IMR-90 (cell line): ENCODE measurements around the gene BCL2L11. TPM values are rescaled to one million over a fixed set of nuclear protein-coding genes. Genes with fewer than 3 reads are reported as not detected.

Experiments
- ATAC-seq: fragments of 200-7000 bp; cut with Tn5 transposase; 2 replicates; pipeline ENCODE4 v1.9.1; 2020; ENCODE audit warnings: low read depth, mild to moderate bottlenecking, moderate library complexity
- BruUV-seq: library from RNA; stranded (reverse); fragments of 400-500 nt; replicated peaks from 2 replicates; lab custom pipeline; 2021; lab: Mats Ljungman, UMichigan
- CTCF ChIA-PET: fragments of 300-600 bp; formaldehyde crosslinking; extraction: SDS; loops from one replicate; lab custom pipeline; 2021; ENCODE audit warnings: antibody characterized with exemption; lab: Yijun Ruan, JAX
- POLR2A ChIA-PET: fragments of 300-600 bp; sonication (Branson Sonifier 250); formaldehyde crosslinking; loops from one replicate; lab custom pipeline; 2022; ENCODE audit warnings: antibody characterized with exemption; ENCODE audit not compliant: unreplicated experiment; lab: Charles Lee
- DNase-seq: peaks from one replicate; pipeline ENCODE4 v3.0.0; 2013
- H2AFZ ChIP-seq: replicated peaks from 2 replicates; pipeline ENCODE3; 2013; ENCODE audit warnings: low read length, mild to moderate bottlenecking; ENCODE audit not compliant: poor library complexity
- H2AK5ac ChIP-seq: 2 replicates; pipeline ENCODE4 v1.6.1; 2013; ENCODE audit warnings: low read depth, low read length, inconsistent platforms
- H2AK9ac ChIP-seq: replicated peaks from 2 replicates; pipeline ENCODE3; 2013; ENCODE audit warnings: mild to moderate bottlenecking, low read depth, low read length, moderate library complexity; ENCODE audit not compliant: poor library complexity
- H2BK120ac ChIP-seq: 2 replicates; pipeline ENCODE4 v1.6.1; 2013; ENCODE audit warnings: low read depth, low read length, inconsistent platforms
- H2BK15ac ChIP-seq: 3 replicates; pipeline ENCODE4 v1.6.1; 2013; ENCODE audit warnings: low read depth, low read length, inconsistent platforms
- H2BK20ac ChIP-seq: 2 replicates; pipeline ENCODE4 v1.6.1; 2013; ENCODE audit warnings: low read depth, mild to moderate bottlenecking, inconsistent platforms, low read length, moderate library complexity
- H2BK5ac ChIP-seq: 2 replicates; pipeline ENCODE4 v1.6.1; 2013; ENCODE audit warnings: mild to moderate bottlenecking, low read depth, low read length, inconsistent platforms; ENCODE audit not compliant: poor library complexity, severe bottlenecking
- H3K14ac ChIP-seq: replicated peaks from 2 replicates; pipeline ENCODE4 v1.6.1; 2013; ENCODE audit warnings: low read depth, low read length, inconsistent platforms
- H3K18ac ChIP-seq: 2 replicates; pipeline ENCODE4 v1.6.1; 2013; ENCODE audit warnings: low read depth, low read length, control low read depth
- H3K23ac ChIP-seq: 2 replicates; pipeline ENCODE4 v1.6.1; 2013; ENCODE audit warnings: low read depth, low read length, inconsistent platforms
- H3K27ac ChIP-seq: 2 replicates; pipeline ENCODE4 v1.5.1; 2013; ENCODE audit warnings: mild to moderate bottlenecking, control low read depth, low read length; ENCODE audit not compliant: insufficient read depth
- H3K27me3 ChIP-seq: 2 replicates; pipeline ENCODE4 v1.6.1; 2013; ENCODE audit warnings: low read length; ENCODE audit not compliant: control insufficient read depth, insufficient read depth
- H3K36me3 ChIP-seq: 2 replicates; pipeline ENCODE4 v1.6.1; 2013; ENCODE audit warnings: low read length, mixed read lengths; ENCODE audit not compliant: control insufficient read depth, insufficient read depth
- H3K4ac ChIP-seq: 2 replicates; pipeline ENCODE4 v1.6.1; 2013; ENCODE audit warnings: low read depth, low read length, inconsistent platforms
- H3K4me1 ChIP-seq: 2 replicates; pipeline ENCODE4 v1.6.1; 2013; ENCODE audit warnings: low read length, mixed read lengths; ENCODE audit not compliant: control insufficient read depth, insufficient read depth
- H3K4me2 ChIP-seq: 2 replicates; pipeline ENCODE4 v1.6.1; 2013; ENCODE audit warnings: low read depth, mild to moderate bottlenecking, control low read depth, low read length, moderate library complexity
- H3K4me3 ChIP-seq: 2 replicates; pipeline ENCODE4 v1.5.1; 2013; ENCODE audit warnings: low read depth, mild to moderate bottlenecking, control low read depth, low read length, moderate library complexity; ENCODE audit not compliant: insufficient read depth
- H3K56ac ChIP-seq: 2 replicates; pipeline ENCODE4 v1.6.1; 2013; ENCODE audit warnings: low read length, inconsistent platforms; ENCODE audit not compliant: insufficient read depth; ENCODE audit errors: extremely low read depth
- H3K79me1 ChIP-seq, 2 experiments: 2 replicates each; pipeline ENCODE4 v1.6.1; 2013; ENCODE audit warnings: low read length in 2 of 2, inconsistent platforms in 1 of 2, low read depth in 1 of 2
- H3K9ac ChIP-seq: 2 replicates; pipeline ENCODE4 v1.6.1; 2013; ENCODE audit warnings: low read depth, low read length, control low read depth
- H3K9me1 ChIP-seq: 2 replicates; pipeline ENCODE4 v1.6.1; 2013; ENCODE audit warnings: low read length, inconsistent platforms; ENCODE audit not compliant: insufficient read depth
- H3K9me3 ChIP-seq: 2 replicates; pipeline ENCODE4 v1.6.1; 2013; ENCODE audit warnings: low read length; ENCODE audit not compliant: control insufficient read depth, insufficient read depth
- H4K20me1 ChIP-seq: 2 replicates; pipeline ENCODE4 v1.6.1; 2013; ENCODE audit warnings: low read length, inconsistent platforms; ENCODE audit not compliant: insufficient read depth
- H4K5ac ChIP-seq: 2 replicates; pipeline ENCODE4 v1.6.1; 2013; ENCODE audit warnings: mild to moderate bottlenecking, low read depth, low read length, control low read depth
- H4K8ac ChIP-seq, 2 experiments: 2 replicates each; pipeline ENCODE4 v1.6.1; 2013; ENCODE audit warnings: low read depth in 2 of 2, low read length in 2 of 2, control low read depth in 1 of 2, inconsistent platforms in 1 of 2
- H4K91ac ChIP-seq: 2 replicates; pipeline ENCODE4 v1.6.1; 2013; ENCODE audit warnings: low read depth, low read length, inconsistent platforms; ENCODE audit not compliant: insufficient read depth
- CHD1 ChIP-seq: IDR thresholded peaks from 2 replicates; pipeline ENCODE4 v1.6.1; 2012; ENCODE audit warnings: low read depth, low read length, improper control_type of control experiment
- FOS ChIP-seq: fragments of 150-350 bp; IDR thresholded peaks from 2 replicates; pipeline ENCODE4 v1.6.1; 2016; ENCODE audit warnings: low read depth, low read length
- MAZ ChIP-seq: IDR thresholded peaks from 2 replicates; pipeline ENCODE4 v1.6.1; 2012; ENCODE audit warnings: low read depth, mild to moderate bottlenecking, low read length, improper control_type of control experiment, moderate library complexity, borderline replicate concordance
- MXI1 ChIP-seq: IDR thresholded peaks from 2 replicates; pipeline ENCODE4 v1.6.1; 2012; ENCODE audit warnings: low read depth, mild to moderate bottlenecking, low read length, moderate library complexity, borderline replicate concordance
- POLR2A ChIP-seq: IDR thresholded peaks from 2 replicates; pipeline ENCODE4 v1.6.1; 2012; ENCODE audit warnings: mild to moderate bottlenecking, low read depth, low read length
- RAD21 ChIP-seq: IDR thresholded peaks from 2 replicates; pipeline ENCODE4 v1.6.1; 2012; ENCODE audit warnings: low read length, improper control_type of control experiment
- SMC3 ChIP-seq: fragments of 150-350 bp; IDR thresholded peaks from 2 replicates; pipeline ENCODE4 v1.6.1; 2016; ENCODE audit warnings: low read depth, mild to moderate bottlenecking, antibody characterized with exemption, low read length, moderate library complexity
- WGBS, 2 experiments: methylation state at CpG; one replicate each; pipeline versions ENCODE4 v1.1.5 to v1.1.7; 2013; ENCODE audit warnings: missing lambda C conversion rate in 2 of 2; ENCODE audit not compliant: insufficient read length in 1 of 2; ENCODE audit errors: extremely low coverage in 2 of 2; 5-methylcytosine and 5-hydroxymethylcytosine counted together
- dilution Hi-C: fragments of 300-500 bp; cut with HindIII; formaldehyde crosslinking; loops from one replicate; pipeline ENCODE4 v1.14.3; 2018; ENCODE audit warnings: low sequenced_read_pairs; ENCODE audit not compliant: unreplicated experiment
- in situ Hi-C: fragments of 300-500 bp; cut with MboI; formaldehyde crosslinking; loops from 3 replicates; pipeline ENCODE4 v1.14.3; 2019; ENCODE audit warnings: low sequenced_read_pairs, inconsistent platforms, mixed read lengths
- intact Hi-C: fragments of 100-400 bp; cut with micrococcal nuclease; formaldehyde crosslinking; loops from 2 replicates; pipeline ENCODE4 v1.10.0; 2022
- polyA plus RNA-seq, 3 experiments: library from polyadenylated mRNA; depleted of rRNA; stranded (reverse); fragments of >200 nt; gene quantifications; 2 replicates each; pipeline ENCODE4 v1.2.3, GENCODE V29; 2012; ENCODE audit warnings: low replicate concordance in 1 of 3
- total RNA-seq: library from RNA; depleted of rRNA; stranded (reverse); fragments of >200 nt; gene quantifications from 2 replicates; pipeline ENCODE4 v1.2.3, GENCODE V29; 2012
- TF ChIP-seq, protein P1 (sequence below): fragments of 150-350 bp; IDR thresholded peaks from 2 replicates; pipeline ENCODE4 v1.6.1; 2017; ENCODE audit warnings: mild to moderate bottlenecking, antibody characterized with exemption, low read length, low read depth
- TF ChIP-seq, protein P2 (sequence below): conservative IDR thresholded peaks from 2 replicates; pipeline ENCODE4 v1.5.1; 2012; ENCODE audit warnings: mild to moderate bottlenecking, low read depth, low read length, improper control_type of control experiment

Gene BCL2L11
- total and polyA plus RNA-seq, 2 of the 4 experiments (the other 2 are of a cell fraction) = 1.1 to 1.7 TPM

DNA sequence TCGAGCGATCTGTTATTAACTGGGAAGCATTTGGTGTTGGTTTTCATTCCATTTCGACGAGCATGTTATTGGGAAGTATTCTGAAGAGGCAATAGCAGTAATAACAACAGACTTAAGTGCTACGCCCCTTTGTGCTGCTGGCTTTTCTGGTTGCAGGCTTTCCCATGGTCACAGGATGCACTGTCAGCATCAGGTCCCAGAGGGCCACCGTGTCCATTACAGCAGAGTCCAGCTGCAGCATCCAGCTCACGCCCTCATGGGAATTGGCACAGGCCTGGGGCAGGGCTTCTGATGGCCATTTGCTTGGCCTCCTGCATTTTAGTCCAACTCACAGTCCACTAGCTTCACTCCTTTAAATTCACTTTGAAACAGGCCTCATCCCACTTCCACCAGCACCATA, 44.4 kb downstream of the BCL2L11 start:
- Histone ChIP-seq H4K8ac (no peak overlapping the region), H3K36me3 (peaks cover 23% of the 10 kb centered on the region; the same call in 1 of the 2 replicates), H3K9me3 (no peaks in the 10 kb centered on the region), H3K4me2 (no peak overlapping the region), H3K27ac (no peak overlapping the region), H3K23ac (no peak overlapping the region), H3K4ac (no peak overlapping the region), H3K79me1 (no peaks in the 10 kb centered on the region; a peak in 1 of 4 replicates), H3K14ac (no peak overlapping the region), H3K4me3 (no peak overlapping the region), H4K91ac (no peak overlapping the region), H2BK5ac (no peak overlapping the region), H3K9me1 (peaks cover 11% of the 10 kb centered on the region), H3K9ac (no peak overlapping the region), H2AK9ac (no peak overlapping the region), H2BK20ac (no peak overlapping the region), H3K56ac (no peak overlapping the region), H2AFZ (no peak overlapping the region), H2BK15ac (no peak overlapping the region), H3K18ac (no peak overlapping the region), H4K20me1 (peaks cover 23% of the 10 kb centered on the region), H3K27me3 (peaks cover 6% of the 10 kb centered on the region; the same call in 1 of the 2 replicates), H3K4me1 (peaks cover 18% of the 10 kb centered on the region), H2BK120ac (no peak overlapping the region), H2AK5ac (no peak overlapping the region), H4K5ac (no peak overlapping the region)
- CTCF ChIA-PET = no interaction called here
- intact Hi-C loops (no loop called here), dilution Hi-C loops (no loop called here), in situ Hi-C loops (no loop called here)
- BruUV-seq = no TSS peak
- DNase-seq (no peak), ATAC-seq (no peak)
- POLR2A ChIA-PET = no interaction called here
- 82% methylated on average over 7 of the region's 7 CpGs; no CpG with 5 or more reads in 1 of the 2 experiments for WGBS, 2 experiments
- TF ChIP-seq, protein P1, sequence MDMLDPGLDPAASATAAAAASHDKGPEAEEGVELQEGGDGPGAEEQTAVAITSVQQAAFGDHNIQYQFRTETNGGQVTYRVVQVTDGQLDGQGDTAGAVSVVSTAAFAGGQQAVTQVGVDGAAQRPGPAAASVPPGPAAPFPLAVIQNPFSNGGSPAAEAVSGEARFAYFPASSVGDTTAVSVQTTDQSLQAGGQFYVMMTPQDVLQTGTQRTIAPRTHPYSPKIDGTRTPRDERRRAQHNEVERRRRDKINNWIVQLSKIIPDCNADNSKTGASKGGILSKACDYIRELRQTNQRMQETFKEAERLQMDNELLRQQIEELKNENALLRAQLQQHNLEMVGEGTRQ = no peak
- TF ChIP-seq MAZ = no peak
- TF ChIP-seq SMC3 = no peak
- no peak for TF ChIP-seq FOS
- no peak for TF ChIP-seq CHD1
- TF ChIP-seq, protein P2, sequence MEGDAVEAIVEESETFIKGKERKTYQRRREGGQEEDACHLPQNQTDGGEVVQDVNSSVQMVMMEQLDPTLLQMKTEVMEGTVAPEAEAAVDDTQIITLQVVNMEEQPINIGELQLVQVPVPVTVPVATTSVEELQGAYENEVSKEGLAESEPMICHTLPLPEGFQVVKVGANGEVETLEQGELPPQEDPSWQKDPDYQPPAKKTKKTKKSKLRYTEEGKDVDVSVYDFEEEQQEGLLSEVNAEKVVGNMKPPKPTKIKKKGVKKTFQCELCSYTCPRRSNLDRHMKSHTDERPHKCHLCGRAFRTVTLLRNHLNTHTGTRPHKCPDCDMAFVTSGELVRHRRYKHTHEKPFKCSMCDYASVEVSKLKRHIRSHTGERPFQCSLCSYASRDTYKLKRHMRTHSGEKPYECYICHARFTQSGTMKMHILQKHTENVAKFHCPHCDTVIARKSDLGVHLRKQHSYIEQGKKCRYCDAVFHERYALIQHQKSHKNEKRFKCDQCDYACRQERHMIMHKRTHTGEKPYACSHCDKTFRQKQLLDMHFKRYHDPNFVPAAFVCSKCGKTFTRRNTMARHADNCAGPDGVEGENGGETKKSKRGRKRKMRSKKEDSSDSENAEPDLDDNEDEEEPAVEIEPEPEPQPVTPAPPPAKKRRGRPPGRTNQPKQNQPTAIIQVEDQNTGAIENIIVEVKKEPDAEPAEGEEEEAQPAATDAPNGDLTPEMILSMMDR = no peak
- no peak for TF ChIP-seq POLR2A
- no peak for TF ChIP-seq RAD21
- no peak for TF ChIP-seq MXI1
